GM18517 (cell line): ENCODE measurements around the gene DQX1.

Source experiments
- ATAC-seq: cut with Tn5 transposase; IDR thresholded peaks from one replicate; pipeline ENCODE4 v1.9.1; 2021; ENCODE audit warnings: mild to moderate bottlenecking, moderate library complexity; ENCODE audit not compliant: unreplicated experiment

DQX1 gene

GRCh38 chr2:74533464-74533863, 7.4 kb upstream of the DQX1 start:
- ATAC-seq = no peak

GRCh38 chr2:74532222-74532621, 6.2 kb upstream of the DQX1 start:
- ATAC-seq = no peak

GRCh38 chr2:74531666-74532065, 5.6 kb upstream of the DQX1 start:
- ATAC-seq = no peak

GRCh38 chr2:74530239-74531187, 4.5 kb upstream of the DQX1 start:
- no peak for ATAC-seq

- peak; percentile 79 for ATAC-seq
Observed at GRCh38 chr2:74529357-74530238, 3.6 kb upstream of the DQX1 start, which contains the start of the genes AUP1 and HTRA2. Gene AUP1, minus strand, starts transcription at chr2:74529706. Its CDS starts 77 bp downstream, at chr2:74529629. Gene HTRA2, plus strand, starts transcription at chr2:74529933. Its CDS starts 74 bp downstream, at chr2:74530007.

- ATAC-seq = peak; percentile 7
Observed at GRCh38 chr2:74528600-74529356, 2.7 kb upstream of the DQX1 start.

- no peak for ATAC-seq
Observed at GRCh38 chr2:74527741-74528140, 1.7 kb upstream of the DQX1 start.

DNA sequence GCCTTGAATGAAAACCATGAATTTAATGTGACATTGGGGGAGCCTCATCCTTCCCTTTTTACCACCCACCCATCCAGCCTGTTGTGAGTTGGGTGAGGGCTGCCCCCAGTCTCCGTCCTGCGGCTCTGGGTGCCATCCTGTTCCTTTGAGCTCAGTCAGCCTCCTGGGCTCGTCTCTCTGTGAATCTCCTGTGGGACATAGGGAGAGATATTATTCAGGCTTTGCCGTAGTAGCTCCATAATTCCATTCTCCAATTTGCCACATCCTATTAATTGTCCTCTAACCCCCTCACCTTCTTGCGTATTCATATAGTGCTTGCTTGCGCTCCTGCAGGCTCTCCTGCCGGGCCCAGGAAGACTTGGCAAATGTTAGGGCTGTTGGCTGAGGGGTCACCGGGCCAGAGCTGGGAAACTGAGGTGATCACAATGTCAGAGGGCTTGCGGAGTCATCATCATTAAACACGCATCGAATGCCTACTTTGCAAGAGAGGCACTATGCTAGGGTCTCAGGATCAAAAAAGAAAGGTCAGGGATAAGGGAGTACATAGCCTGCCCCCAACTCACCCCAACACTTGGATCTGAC, 709 bp upstream of the DQX1 start:
- ATAC-seq = no peak

DNA sequence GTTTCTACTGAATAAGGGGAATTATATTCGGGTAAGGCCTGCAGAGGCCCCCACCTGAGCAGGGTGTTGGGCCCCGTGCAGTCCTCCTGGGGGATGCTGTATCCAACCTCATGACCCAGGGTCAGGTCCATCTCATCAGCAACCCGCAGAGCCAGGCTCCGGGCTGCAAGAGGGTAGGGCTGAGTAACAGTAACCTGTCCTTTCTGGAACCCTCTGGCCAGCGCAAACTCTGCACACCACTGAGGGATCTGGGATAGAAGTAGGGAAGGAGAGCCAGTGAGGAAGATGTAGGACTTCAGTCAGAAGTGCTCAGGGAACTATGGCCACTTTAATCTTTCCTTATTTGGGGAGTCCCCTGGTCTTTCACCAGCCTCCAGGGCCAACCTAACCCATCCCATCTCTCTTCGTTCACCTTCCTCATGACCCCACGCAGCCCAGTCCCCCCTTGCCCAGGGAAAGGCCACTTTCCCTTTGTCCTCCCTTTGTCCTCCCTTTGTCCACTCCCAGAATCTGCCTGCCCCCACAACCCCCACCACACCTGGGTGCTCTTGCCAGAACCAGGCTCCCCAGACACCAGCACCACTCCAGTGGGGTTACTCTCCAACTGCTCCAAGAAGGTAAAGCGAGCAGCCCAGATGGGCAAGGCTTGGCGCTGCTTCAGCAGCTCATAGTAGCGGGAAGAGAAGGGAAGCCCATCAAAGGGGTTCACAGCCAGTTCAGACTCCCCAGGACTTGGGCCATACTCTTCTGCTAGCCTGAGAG, 895 bp downstream of the DQX1 start:
- ATAC-seq = no peak

DNA sequence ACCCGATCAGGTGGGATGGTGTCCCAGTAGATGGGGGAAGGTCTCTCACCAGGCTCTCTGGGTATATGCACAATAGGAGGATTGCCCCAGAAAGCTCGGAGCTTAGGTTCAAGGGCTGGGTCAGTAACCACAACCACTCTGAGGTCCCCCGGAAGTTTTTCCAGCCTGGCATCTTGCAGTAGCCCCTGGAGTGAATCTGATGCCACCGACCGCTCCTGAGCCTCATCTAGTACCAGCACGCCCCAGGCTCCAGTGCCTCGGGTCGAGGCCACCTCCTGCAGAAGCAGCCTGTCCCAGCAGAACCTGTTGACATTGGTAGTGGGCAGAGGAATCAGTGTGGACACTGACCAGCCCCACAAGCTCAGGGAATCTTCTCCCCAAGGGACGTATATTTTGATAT, 2.0 kb downstream of the DQX1 start:
- ATAC-seq = no peak

DNA sequence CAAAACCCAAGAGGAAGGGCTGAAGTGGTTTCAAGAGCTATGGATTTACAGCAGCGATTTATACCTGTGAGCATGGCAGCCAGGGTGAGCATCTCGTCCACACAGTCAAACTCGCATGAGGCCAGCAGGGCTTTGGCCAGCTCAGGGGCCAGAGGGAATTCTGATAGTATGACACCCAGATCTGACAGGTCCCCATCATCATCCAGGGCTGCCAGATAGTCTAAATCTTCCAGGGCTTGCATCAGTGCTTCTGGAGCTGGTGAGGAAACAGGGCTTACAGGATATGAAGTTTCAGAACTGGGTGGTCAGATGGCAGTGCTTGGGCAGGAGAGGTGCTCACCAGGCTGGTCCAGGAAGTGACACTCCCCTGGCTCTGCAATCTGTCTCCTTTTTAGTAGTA, 3.5 kb downstream of the DQX1 start:
- ATAC-seq = no peak

GRCh38 chr2:74516650-74517049, 9.4 kb downstream of the DQX1 start:
- ATAC-seq = no peak

DNA sequence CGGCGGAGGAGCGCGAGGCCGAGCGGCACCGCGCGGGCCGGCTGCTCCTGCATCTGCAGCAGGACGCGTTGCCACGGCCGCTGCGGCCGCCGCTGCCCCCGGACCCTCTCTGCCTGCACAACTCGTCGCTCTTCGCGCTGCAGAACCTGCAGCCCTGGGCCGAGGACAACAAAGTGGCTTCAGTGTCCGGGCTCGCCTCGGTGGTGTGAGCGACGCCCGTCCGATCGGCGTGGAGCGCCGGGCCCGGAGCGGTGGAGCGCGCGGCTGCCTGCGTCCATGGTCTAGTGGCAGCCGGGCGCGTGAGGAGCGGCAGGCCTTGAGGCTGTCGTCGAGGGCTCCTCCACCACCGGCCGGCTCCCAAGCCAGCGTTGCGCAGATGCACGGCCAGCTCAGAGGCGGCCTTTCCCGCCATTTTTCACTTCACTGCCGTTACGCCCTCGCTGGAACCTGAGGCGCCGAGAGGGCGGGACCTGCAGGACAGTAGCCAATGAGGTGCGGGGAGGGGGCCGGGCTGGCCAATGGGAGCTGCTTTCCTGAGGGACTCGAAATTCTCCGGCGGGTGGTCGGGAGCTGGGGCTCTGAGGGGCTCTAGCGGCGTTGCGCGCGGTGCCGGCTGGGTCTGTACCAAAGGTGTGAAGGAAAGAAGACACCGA, 9.9 kb downstream of the DQX1 start:
- ATAC-seq = peak; percentile 54

GRCh38 chr2:74515271-74515980, 10.6 kb downstream of the DQX1 start:
- peak; percentile 8 for ATAC-seq

DNA sequence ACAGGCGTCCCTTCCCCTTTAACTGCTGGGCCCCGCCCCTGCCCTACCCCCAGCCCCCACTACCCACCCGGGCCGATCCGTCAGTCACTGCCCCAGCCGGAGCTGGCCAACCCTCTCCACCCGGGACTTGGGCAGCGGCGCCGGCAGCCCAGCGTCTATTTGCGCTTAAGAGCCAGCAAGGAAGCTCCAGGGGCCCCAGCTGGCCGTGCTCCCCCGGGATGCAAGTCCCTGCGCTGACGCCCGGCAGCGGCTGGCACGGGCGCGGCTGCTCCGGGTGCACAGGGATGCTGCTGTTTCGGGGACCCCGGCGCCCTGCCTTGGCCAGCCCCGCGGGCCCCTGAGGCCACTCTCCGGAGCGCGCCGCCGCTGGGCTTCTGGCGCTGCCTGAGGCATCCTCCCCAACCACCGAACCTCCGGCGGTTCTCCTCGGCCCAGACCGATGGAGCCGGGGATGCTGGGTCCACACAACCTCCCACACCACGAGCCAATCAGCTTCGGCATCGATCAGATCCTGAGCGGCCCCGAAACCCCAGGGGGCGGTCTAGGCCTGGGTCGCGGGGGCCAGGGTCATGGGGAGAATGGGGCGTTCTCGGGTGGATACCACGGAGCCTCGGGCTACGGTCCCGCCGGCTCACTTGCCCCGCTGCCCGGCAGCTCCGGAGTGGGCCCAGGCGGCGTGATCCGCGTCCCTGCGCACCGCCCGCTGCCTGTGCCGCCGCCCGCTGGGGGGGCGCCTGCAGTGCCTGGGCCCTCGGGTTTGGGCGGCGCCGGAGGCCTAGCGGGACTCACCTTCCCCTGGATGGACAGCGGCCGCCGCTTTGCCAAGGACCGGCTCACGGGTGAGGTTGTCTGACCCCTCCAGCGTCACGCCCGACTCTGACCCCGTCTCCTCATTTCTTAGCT, 11.4 kb downstream of the DQX1 start, which contains the start of gene TLX2:
TLX2 (plus strand) TSS at position 83 of the 903 bp plus-strand sequence; CDS start at position 440, 357 bp downstream.
- no peak for ATAC-seq

DNA sequence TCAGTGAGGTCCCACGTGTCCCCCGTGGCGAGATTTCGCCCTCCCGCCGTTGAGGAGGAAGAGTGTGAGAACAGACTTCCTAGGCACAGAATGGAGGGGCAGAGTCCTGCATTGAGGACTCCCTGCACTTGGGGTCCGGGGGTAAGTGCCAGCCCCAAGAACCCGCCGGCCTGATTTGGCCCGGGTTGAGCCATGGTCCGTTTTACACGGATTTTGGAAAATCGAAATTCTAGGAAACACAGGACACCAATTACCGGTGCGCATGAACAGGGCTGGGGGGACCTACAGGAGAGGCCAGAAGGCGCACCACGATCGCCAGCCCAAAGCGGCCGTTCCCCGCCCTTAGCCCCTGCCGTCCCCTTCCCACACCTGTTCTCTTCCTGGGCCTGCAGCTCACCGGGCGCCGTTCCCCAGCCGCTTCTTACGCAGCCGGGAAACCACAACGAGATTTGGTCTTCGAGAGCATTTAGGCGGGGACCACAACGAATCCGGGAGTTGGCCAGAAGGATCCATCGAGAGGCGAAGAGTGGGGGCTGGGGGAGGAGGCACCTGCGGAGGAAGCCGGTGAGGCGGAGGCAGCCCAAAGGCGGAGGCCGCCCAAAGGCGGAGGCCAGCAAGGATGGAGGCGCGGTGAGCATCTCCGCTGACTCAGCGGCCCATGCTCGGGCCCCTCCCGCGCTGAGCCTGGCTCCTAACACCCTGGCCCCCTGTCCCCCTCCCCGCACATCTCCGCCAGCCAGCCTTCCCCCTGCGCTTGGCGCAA, 12.2 kb downstream of the DQX1 start:
- no peak for ATAC-seq
